Upper lobe of left lung (tissue), 4 donors: ENCODE measurements around the gene IFT22.
"Not testable (repeated sequence)": the region's sequence is repeated elsewhere in the genome, so short reads cannot be mapped to it uniquely, and the experiment has no call there.

Experiments
- CTCF ChIP-seq, 6 experiments: fragments of 450-650 bp in 4 of 6; fragments of 200-600 bp in 2 of 6; sonication (generic) in 2 of 6; IDR thresholded peaks; one replicate each; pipeline ENCODE4 v1.5.1; 2016 to 2019; ENCODE audit warnings: antibody characterized with exemption in 6 of 6
- EP300 ChIP-seq, 4 donors: sonication (generic); formaldehyde crosslinking; IDR thresholded peaks; one replicate each; pipeline ENCODE4 v1.5.1; 2017; ENCODE audit warnings: antibody characterized with exemption in 4 of 4, control low read depth in 2 of 4
- POLR2A ChIP-seq, 4 donors: fragments of 450-650 bp; IDR thresholded peaks; one replicate each; pipeline ENCODE4 v1.5.1; 2016 to 2017; ENCODE audit warnings: antibody characterized with exemption in 4 of 4, mild to moderate bottlenecking in 2 of 4
- POLR2AphosphoS5 ChIP-seq, 2 donors: sonication (generic); formaldehyde crosslinking; IDR thresholded peaks; one replicate each; pipeline ENCODE4 v1.5.1; 2017; ENCODE audit warnings: antibody characterized with exemption in 2 of 2

GRCh38 chr7:101348456-101349067, 26.9 kb upstream of the IFT22 start:
- not testable (repeated sequence) for TF ChIP-seq CTCF, POLR2AphosphoS5, POLR2A, EP300 (IDR thresholded peaks at IDR 0.05)
